CD4-positive, alpha-beta T cell (primary cell): Measurements from ENCODE around the gene BCKDHB. TPM values are rescaled to one million over a fixed set of nuclear protein-coding genes. Genes with fewer than 3 reads are reported as not detected.

Experiments
- ATAC-seq: fragments of 200-7000 bp; cut with Tn5 transposase; one replicate; pipeline ENCODE4 v1.10.0; 2022; ENCODE audit warnings: mild to moderate bottlenecking; ENCODE audit not compliant: poor library complexity
- CTCF ChIA-PET: fragments of 350-600 bp; sonication (Branson Sonifier 250); formaldehyde crosslinking; loops from one replicate; lab custom pipeline; 2021; ENCODE audit warnings: antibody characterized with exemption, inconsistent platforms; lab: Charles Lee
- POLR2A ChIA-PET: fragments of 350-600 bp; sonication (Branson Sonifier 250); formaldehyde crosslinking; loops from one replicate; lab custom pipeline; 2021; ENCODE audit warnings: antibody characterized with exemption, inconsistent platforms; lab: Charles Lee
- DNase-seq, 14 experiments: peaks; one replicate each; pipeline ENCODE4 v3.0.0-alpha.2; 2013 to 2020; ENCODE audit warnings: mixed read lengths in 2 of 14
- H3K27ac ChIP-seq, 2 donors: one replicate each; pipeline versions ENCODE4 v1.5.1 to v1.7.0; 2013; ENCODE audit warnings: low read length in 2 of 2, low read depth in 1 of 2, mild to moderate bottlenecking in 1 of 2
- H3K27me3 ChIP-seq, 2 experiments: 1 replicate in 1 of 2; 2 replicates in 1 of 2; pipeline versions ENCODE4 v1.6.1 to v1.7.0; 2013; ENCODE audit warnings: low read length in 2 of 2, control low read depth in 1 of 2, mild to moderate bottlenecking in 1 of 2, moderate library complexity in 1 of 2; ENCODE audit not compliant: insufficient read depth in 2 of 2, control insufficient read depth in 1 of 2
- H3K36me3 ChIP-seq: one replicate; pipeline ENCODE4 v1.6.1; 2013; ENCODE audit warnings: low read length, control low read depth; ENCODE audit not compliant: insufficient read depth
- H3K4me1 ChIP-seq: one replicate; pipeline ENCODE4 v1.6.1; 2013; ENCODE audit warnings: low read length, control low read depth; ENCODE audit not compliant: insufficient read depth
- H3K4me3 ChIP-seq: one replicate; pipeline ENCODE4 v1.5.1; 2013; ENCODE audit warnings: mild to moderate bottlenecking, low read length, moderate library complexity
- H3K9me3 ChIP-seq, 2 experiments: 1 replicate in 1 of 2; 2 replicates in 1 of 2; pipeline versions ENCODE4 v1.6.1 to v1.7.0; 2013; ENCODE audit warnings: low read length in 2 of 2, mild to moderate bottlenecking in 2 of 2, control low read depth in 1 of 2, moderate library complexity in 1 of 2; ENCODE audit not compliant: control insufficient read depth in 1 of 2, insufficient read depth in 1 of 2
- H3K27ac Mint-ChIP-seq: one replicate; pipeline ENCODE4 v1.8.0; 2020; ENCODE audit warnings: mixed read lengths
- H3K27me3 Mint-ChIP-seq: one replicate; pipeline ENCODE4 v1.8.0; 2021; ENCODE audit warnings: mixed read lengths
- H3K36me3 Mint-ChIP-seq: one replicate; pipeline ENCODE4 v1.8.0; 2021; ENCODE audit warnings: low read depth, mixed read lengths
- H3K4me1 Mint-ChIP-seq: one replicate; pipeline ENCODE4 v1.8.0; 2021; ENCODE audit warnings: low read depth, mixed read lengths
- H3K4me3 Mint-ChIP-seq: one replicate; pipeline ENCODE4 v1.8.0; 2020; ENCODE audit warnings: mild to moderate bottlenecking, mixed read lengths
- H3K9me3 Mint-ChIP-seq: one replicate; pipeline ENCODE4 v1.8.0; 2020; ENCODE audit warnings: mixed read lengths
- intact Hi-C, 2 experiments: fragments of 100-400 bp; cut with DNase I in 1 of 2; cut with micrococcal nuclease in 1 of 2; formaldehyde crosslinking; loops; one replicate each; pipeline versions ENCODE4 v1.15.1 to v1.9.0; 2023 to 2025; cut with DNase I, micrococcal nuclease
- total RNA-seq, 174 experiments: library from RNA in 2 of 174; stranded (reverse) in 2 of 174; gene quantifications; one replicate each; pipeline ENCODE4 v1.2.3 and lab custom pipeline; 2021 to 2026
- TF ChIP-seq, protein P1 (sequence below): fragments of 200-600 bp; IDR thresholded peaks from one replicate; pipeline ENCODE4 v1.8.0; 2022; ENCODE audit warnings: antibody characterized with exemption, mild to moderate bottlenecking

The BCKDHB gene
- total RNA-seq, 2 experiments from 2014 or later = 7.8 to 8.1 TPM

- H3K9me3 ChIP-seq = no peaks in the 10 kb centered on the region
- Mint-ChIP-seq H3K27ac (no peak overlapping the region), H3K9me3 (no peaks in the 10 kb centered on the region), H3K4me1 (no peaks in the 10 kb centered on the region), H3K27me3 (no peaks in the 10 kb centered on the region), H3K4me3 (no peak overlapping the region), H3K36me3 (no peaks in the 10 kb centered on the region)
- intact Hi-C loops = no loop called here
- ChIA-PET CTCF (no interaction called here), POLR2A (interaction anchor here (0.6 kb wide), 1 partner anchor 50 kb away, joined by 3 read pairs; no protein-coding TSS in a partner anchor)
- no peaks in the 10 kb centered on the region for H3K36me3 ChIP-seq
- H3K27ac ChIP-seq = no peak overlapping the region
- no peaks in the 10 kb centered on the region for H3K4me1 ChIP-seq
- DNase-seq (no peak), ATAC-seq (no peak)
- H3K4me3 ChIP-seq = no peak overlapping the region
- TF ChIP-seq, protein P1, sequence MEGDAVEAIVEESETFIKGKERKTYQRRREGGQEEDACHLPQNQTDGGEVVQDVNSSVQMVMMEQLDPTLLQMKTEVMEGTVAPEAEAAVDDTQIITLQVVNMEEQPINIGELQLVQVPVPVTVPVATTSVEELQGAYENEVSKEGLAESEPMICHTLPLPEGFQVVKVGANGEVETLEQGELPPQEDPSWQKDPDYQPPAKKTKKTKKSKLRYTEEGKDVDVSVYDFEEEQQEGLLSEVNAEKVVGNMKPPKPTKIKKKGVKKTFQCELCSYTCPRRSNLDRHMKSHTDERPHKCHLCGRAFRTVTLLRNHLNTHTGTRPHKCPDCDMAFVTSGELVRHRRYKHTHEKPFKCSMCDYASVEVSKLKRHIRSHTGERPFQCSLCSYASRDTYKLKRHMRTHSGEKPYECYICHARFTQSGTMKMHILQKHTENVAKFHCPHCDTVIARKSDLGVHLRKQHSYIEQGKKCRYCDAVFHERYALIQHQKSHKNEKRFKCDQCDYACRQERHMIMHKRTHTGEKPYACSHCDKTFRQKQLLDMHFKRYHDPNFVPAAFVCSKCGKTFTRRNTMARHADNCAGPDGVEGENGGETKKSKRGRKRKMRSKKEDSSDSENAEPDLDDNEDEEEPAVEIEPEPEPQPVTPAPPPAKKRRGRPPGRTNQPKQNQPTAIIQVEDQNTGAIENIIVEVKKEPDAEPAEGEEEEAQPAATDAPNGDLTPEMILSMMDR = no peak
- H3K27me3 ChIP-seq = no peaks in the 10 kb centered on the region
These were observed 49.8 kb downstream of the BCKDHB start for GRCh38 chr6:80156221-80156620.

GRCh38 chr6:80158478-80158989 lies 52.1 kb downstream of the BCKDHB start:
- Mint-ChIP-seq H3K27ac (no peak overlapping the region), H3K9me3 (no peaks in the 10 kb centered on the region), H3K4me3 (no peak overlapping the region), H3K4me1 (no peaks in the 10 kb centered on the region), H3K27me3 (no peaks in the 10 kb centered on the region), H3K36me3 (no peaks in the 10 kb centered on the region)
- Histone ChIP-seq H3K4me3 (no peak overlapping the region), H3K4me1 (no peaks in the 10 kb centered on the region), H3K27me3 (no peaks in the 10 kb centered on the region), H3K27ac (no peak overlapping the region), H3K9me3 (no peaks in the 10 kb centered on the region), H3K36me3 (no peaks in the 10 kb centered on the region)
- intact Hi-C loops = no loop called here
- ATAC-seq (no peak), DNase-seq (no peak)
- TF ChIP-seq, protein P1 = no peak
- ChIA-PET POLR2A (no interaction called here), CTCF (no interaction called here)

GRCh38 chr6:80161434-80161833 lies 55.0 kb downstream of the BCKDHB start:
- H3K4me1 ChIP-seq = peaks cover 3% of the 10 kb centered on the region
- ATAC-seq (no peak), DNase-seq (no peak)
- no peaks in the 10 kb centered on the region for H3K27me3 ChIP-seq
- H3K4me3 ChIP-seq = no peak overlapping the region
- Mint-ChIP-seq H3K9me3 (no peaks in the 10 kb centered on the region), H3K36me3 (no peaks in the 10 kb centered on the region), H3K4me3 (no peak overlapping the region), H3K4me1 (no peaks in the 10 kb centered on the region), H3K27ac (no peak overlapping the region), H3K27me3 (no peaks in the 10 kb centered on the region)
- TF ChIP-seq, protein P1 = no peak
- ChIA-PET POLR2A (no interaction called here), CTCF (no interaction called here)
- H3K27ac ChIP-seq = no peak overlapping the region
- no peaks in the 10 kb centered on the region for H3K9me3 ChIP-seq
- no peaks in the 10 kb centered on the region for H3K36me3 ChIP-seq
- intact Hi-C loops = no loop called here
